ENCODE results near the gene OR4K14. TPM values are rescaled to one million over a fixed set of nuclear protein-coding genes. Genes with fewer than 3 reads are reported as not detected.

The OR4K14 gene
- not detected for total RNA-seq
- long read RNA-seq: 0 reads

GRCh38 chr14:20019257-20019865 lies at the start of gene OR4K14:
Gene OR4K14 (minus strand): TSS chr14:20019307. CDS start chr14:20015193, 4,114 bp downstream.
- ATAC-seq (no peak), DNase-seq (no peak)
- no peak for TF ChIP-seq CTCF (IDR thresholded peaks at IDR 0.05)
- H3K4me1 ChIP-seq: no peaks in the 10 kb centered on the region
- H3K27ac ChIP-seq: no peak within 1 kb of the TSS
- no peaks in the 10 kb centered on the region for H3K36me3 ChIP-seq
- H3K27me3 ChIP-seq: no peaks in the 10 kb centered on the region
- no peak within 1 kb of the TSS for H3K4me3 ChIP-seq
- intact Hi-C loops (cut with DNase I): no loop called here
- no peaks in the 10 kb centered on the region for H3K9me3 ChIP-seq

GRCh38 chr14:20059745-20060144 lies 40.6 kb upstream of the OR4K14 start, which contains the start of gene OR4L1:
Gene OR4L1 (plus strand): TSS chr14:20060045. CDS start chr14:20060045, 0 bp downstream.
- intact Hi-C loops (cut with DNase I): no loop called here
- no peak for TF ChIP-seq CTCF (IDR thresholded peaks at IDR 0.05)
- H3K4me1 ChIP-seq: no peaks in the 10 kb centered on the region
- DNase-seq: no peak
- no peaks in the 10 kb centered on the region for H3K9me3 ChIP-seq
- ATAC-seq: no peak
- no peaks in the 10 kb centered on the region for H3K36me3 ChIP-seq
- no peak within 1 kb of the TSS for H3K4me3 ChIP-seq
- no peaks in the 10 kb centered on the region for H3K27me3 ChIP-seq
- no peak within 1 kb of the TSS for H3K27ac ChIP-seq

GRCh38 chr14:20048202-20048601 lies 29.1 kb upstream of the OR4K14 start:
- no peak for ATAC-seq
- H3K4me1 ChIP-seq: no peaks in the 10 kb centered on the region
- no peaks in the 10 kb centered on the region for H3K9me3 ChIP-seq
- no peaks in the 10 kb centered on the region for H3K27me3 ChIP-seq
- intact Hi-C loops (cut with DNase I): no loop called here
- no peak overlapping the region for H3K4me3 ChIP-seq
- no peak for DNase-seq
- no peak overlapping the region for H3K27ac ChIP-seq
- no peaks in the 10 kb centered on the region for H3K36me3 ChIP-seq
- TF ChIP-seq CTCF (IDR thresholded peaks at IDR 0.05): no peak

GRCh38 chr14:20044243-20044642 lies 25.1 kb upstream of the OR4K14 start:
- no peaks in the 10 kb centered on the region for H3K9me3 ChIP-seq
- H3K36me3 ChIP-seq: no peaks in the 10 kb centered on the region
- TF ChIP-seq CTCF (IDR thresholded peaks at IDR 0.05): no peak
- H3K27me3 ChIP-seq: no peaks in the 10 kb centered on the region
- no peaks in the 10 kb centered on the region for H3K4me1 ChIP-seq
- ATAC-seq (no peak), DNase-seq (no peak)
- no peak overlapping the region for H3K4me3 ChIP-seq
- H3K27ac ChIP-seq: no peak overlapping the region
- intact Hi-C loops (cut with DNase I): no loop called here

- H3K27me3 ChIP-seq: no peaks in the 10 kb centered on the region
- intact Hi-C loops (cut with DNase I): no loop called here
- DNase-seq: no peak
- H3K9me3 ChIP-seq: no peaks in the 10 kb centered on the region
- no peak within 1 kb of the TSS for H3K4me3 ChIP-seq
- H3K27ac ChIP-seq: no peak within 1 kb of the TSS
- ATAC-seq: no peak
- no peaks in the 10 kb centered on the region for H3K4me1 ChIP-seq
- no peaks in the 10 kb centered on the region for H3K36me3 ChIP-seq
- no peak for TF ChIP-seq CTCF (IDR thresholded peaks at IDR 0.05)
Measured at GRCh38 chr14:20035938-20036337, 16.8 kb upstream of the OR4K14 start, which contains the start of gene OR4K13. Gene OR4K13 (minus strand): TSS chr14:20036038. CDS start chr14:20034758, 1,280 bp downstream.

Data from upper lobe of right lung (tissue), 1 donor.